NOMO-1 treated with dmso at 0.1 percent for 144 hours (cell line): ENCODE results near the gene DERL3.

ENCODE experiments used
- DNase-seq: peaks from one replicate; lab custom pipeline; 2025; ENCODE audit not compliant: unreplicated experiment; lab: John Stamatoyannopoulos, UW

The DERL3 gene

GRCh38 chr22:23847991-23848864 lies 9.4 kb upstream of the DERL3 start:
- DNase-seq: no peak

DNA sequence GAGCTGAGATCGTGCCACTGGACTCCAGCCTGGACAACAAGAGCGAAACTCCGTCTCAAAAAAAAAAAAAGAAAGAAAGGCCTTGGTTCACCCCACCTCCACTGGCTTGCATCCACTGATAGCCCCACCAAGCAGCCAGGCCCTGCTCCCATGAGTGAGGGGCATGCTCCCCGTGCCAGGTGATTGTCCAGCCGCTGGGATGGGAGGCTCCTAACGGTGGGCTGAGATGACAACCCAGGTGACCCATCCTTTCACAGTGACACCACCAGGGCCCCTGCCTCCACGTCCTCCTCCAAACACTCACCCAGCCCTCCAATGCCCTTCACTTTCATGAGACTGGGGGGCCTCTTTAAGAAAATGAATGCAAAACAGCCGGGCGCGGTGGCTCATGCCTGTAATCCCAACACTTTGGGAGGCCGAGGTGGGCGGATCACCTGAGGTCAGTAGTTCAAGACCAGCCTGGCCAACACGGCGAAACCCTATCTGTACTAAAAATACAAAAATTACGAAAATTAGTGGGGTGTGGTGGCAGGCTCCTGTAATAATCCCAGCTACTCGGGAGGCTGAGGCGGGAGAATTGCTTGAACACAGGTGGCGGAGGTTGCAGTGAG lies 8.6 kb upstream of the DERL3 start:
- no peak for DNase-seq

DNA sequence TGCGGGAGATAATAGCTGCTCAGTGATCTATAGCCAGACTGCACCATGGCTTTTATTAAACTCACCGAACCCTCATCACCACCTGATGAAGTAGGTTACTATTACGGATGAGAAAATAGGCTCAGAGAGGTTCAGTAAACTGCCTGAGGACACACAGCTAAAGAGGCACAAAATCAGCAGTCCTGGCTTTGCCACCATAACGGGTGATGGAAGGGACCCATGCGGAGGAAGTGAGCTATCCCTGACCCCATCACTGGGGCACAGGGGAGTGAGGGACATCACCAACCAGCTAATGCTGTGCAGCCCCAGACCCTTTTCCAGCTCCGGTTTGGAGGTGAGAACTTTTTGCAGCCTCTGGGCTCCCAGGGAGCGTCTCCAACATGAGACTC lies 7.3 kb upstream of the DERL3 start:
- DNase-seq: no peak

DNA sequence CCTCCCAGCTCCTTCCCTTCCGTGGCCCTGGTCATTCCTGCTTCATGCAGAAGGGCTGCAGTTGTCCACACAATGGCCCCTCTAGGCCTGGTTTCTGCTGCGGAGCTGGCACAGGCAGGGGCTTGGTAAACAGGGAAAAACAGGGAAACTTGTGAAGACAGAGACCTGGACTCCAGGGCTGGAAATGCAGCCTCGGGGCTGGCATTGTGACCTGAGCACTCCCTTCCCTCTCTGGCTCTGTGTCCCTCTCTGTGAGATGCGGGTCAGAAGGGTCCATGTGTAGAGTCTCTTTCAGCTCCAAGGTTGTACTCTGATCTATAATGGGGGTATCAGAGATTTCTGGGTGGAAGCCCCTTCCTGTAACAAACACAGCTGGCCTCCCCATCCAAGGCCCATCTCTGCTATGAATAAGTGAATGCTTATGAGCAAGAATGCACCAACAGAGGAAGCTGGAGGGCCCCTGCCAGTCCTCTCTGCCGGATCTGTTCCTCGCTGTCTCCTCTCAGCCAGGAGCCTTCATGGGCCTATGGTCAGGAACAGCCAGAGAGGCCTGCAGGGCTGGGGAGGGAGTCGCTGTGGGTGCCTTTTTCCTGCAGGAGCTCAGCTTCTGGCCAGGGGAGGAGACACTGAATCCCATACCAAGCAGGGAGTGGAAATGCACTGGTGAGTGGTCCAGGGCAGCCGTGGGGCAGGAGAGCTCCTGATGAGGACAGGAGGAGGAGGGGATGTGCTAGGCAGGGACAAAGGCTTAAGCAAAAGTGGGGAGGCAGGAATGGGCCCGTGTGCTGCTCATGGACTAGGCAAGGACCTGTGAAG lies 6.7 kb upstream of the DERL3 start:
- DNase-seq: no peak

- no peak for DNase-seq
Observed at GRCh38 chr22:23844739-23845202, 6.0 kb upstream of the DERL3 start.

GRCh38 chr22:23842599-23842998 lies 3.8 kb upstream of the DERL3 start:
- DNase-seq: no peak

GRCh38 chr22:23841736-23842445 lies 3.1 kb upstream of the DERL3 start:
- no peak for DNase-seq

DNA sequence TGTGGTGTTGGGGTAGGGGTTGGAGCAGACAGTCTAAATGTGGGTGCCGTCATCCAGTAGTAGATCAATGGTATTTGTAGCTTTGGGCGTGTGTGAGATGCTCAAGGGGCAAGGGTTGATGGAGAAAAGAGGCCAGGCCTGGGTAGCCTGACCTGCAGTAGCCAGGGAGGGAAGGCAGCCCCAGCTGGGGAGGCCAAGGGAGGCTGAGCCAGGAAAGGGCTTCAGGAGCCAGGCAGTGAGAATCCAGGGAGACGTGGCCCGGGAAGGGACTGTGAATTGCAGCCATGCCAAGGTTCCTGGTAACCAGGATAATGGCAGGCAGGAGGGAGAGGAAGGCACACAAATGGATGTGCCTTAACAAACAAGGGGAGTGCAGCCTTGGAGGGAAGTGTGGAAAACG lies 2.5 kb upstream of the DERL3 start:
- DNase-seq: no peak

DNA sequence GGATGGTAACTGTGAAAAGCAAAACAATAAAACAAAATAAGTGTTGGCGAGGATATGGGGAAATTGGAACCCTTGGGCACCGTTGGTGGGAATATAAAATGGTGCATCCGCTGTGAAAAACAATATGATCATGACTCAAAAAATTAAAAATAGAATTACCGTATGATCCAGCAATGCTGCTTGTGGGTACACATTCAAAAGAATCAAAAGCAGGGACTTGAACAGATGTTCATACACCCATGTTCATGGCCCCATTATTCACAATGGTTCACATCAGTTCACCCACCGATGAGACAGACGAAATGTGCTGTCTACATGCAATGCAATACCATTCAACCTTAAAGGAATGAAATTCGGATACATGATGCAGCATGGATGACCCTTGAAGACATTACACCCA lies 1.2 kb upstream of the DERL3 start:
- no peak for DNase-seq

- DNase-seq: peak; percentile 44
Observed at GRCh38 chr22:23837911-23838680, 710 bp downstream of the DERL3 start.

GRCh38 chr22:23837496-23837859 lies 1.3 kb downstream of the DERL3 start:
- no peak for DNase-seq

- no peak for DNase-seq
Observed at GRCh38 chr22:23836692-23837495, 1.9 kb downstream of the DERL3 start.

DNA sequence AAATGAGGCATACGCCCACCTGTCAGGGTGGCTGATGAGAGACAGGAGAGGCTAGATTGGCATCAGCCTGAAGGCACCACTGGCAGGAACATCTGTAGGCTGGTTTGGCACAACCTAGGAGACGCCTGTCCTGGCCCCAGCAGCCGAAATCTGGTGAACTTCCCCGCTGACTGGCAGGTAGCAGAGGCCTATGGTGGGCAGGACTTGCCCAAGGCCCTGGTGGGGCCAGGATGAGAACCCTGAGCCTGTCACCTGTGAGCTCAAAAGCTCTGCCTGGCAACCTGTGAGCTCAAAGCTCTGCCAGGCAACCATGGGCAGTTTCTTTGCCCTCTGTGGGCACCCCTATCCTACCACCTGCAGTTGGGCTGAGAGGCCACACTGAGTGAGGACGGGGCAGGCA lies 2.5 kb downstream of the DERL3 start:
- no peak for DNase-seq

DNA sequence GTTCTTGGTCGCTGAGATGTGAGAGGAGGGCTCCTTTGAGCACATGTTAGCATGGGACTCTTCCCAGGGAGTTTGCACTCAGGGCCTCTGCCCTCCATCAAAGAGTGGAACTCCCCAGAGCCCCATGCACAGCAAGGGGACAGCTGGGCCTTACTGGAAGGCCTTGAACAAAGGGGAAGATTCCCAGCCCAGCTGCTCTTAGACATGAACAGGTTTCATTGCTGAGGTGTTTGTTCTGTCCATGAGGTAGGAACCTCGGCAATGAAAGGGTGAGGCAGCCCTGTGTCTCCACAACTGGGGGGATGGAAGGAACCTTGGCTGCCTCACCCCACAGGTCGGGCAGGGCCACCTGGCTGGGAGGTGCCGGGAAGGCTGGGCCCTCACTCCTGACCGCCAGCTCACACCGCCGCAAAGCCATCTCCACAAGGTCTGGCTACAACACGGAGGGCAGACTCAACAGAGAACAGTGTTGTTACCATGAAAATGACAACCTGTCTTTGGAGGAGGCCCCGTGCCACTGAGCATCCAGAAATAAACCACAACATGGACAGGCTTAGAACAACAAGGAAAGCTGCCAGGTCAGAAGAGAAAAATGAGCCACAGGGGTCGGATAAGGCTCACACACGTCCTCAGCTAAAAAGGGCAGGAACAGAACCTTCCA lies 3.2 kb downstream of the DERL3 start:
- DNase-seq: no peak

- no peak for DNase-seq
Observed at GRCh38 chr22:23834793-23835483, 3.9 kb downstream of the DERL3 start.

DNA sequence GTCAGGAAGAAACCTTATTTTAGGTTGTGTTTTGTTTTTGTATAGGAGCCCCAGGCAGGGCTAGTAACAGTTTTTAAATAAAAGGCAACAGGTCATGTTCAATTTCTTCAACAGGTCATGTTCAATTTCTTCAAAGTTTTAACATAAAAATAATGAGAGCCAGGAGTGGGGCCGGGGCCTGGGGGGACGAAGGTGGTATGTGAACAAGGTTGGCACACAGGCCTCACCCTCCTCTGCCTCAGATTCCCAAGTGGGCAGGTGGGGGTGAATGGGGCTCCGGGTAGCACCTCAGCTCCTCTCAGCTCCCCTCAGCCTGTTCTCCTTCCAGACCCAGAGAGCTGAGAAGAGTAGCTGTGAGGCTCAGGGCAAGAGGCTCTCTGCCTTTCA lies 4.4 kb downstream of the DERL3 start:
- DNase-seq: no peak

GRCh38 chr22:23833911-23834317 lies 4.9 kb downstream of the DERL3 start:
- DNase-seq: no peak

GRCh38 chr22:23833017-23833751 lies 5.6 kb downstream of the DERL3 start:
- no peak for DNase-seq
